HG03066 (cell line): ENCODE results near the gene GOLPH3.
"Not testable (repeated sequence)": the region's sequence is repeated elsewhere in the genome, so short reads cannot be mapped to it uniquely, and the experiment has no call there.

Experiments
- ATAC-seq: cut with Tn5 transposase; IDR thresholded peaks from one replicate; pipeline ENCODE4 v1.9.1; 2021; ENCODE audit warnings: low read depth; ENCODE audit not compliant: unreplicated experiment

The GOLPH3 gene

GRCh38 chr5:32100691-32101302 is 73.3 kb downstream of the GOLPH3 start:
- ATAC-seq = no peak

GRCh38 chr5:32100230-32100629 is 73.9 kb downstream of the GOLPH3 start:
- ATAC-seq = no peak

GRCh38 chr5:32099486-32100035 is 74.6 kb downstream of the GOLPH3 start:
- ATAC-seq = no peak

- no peak for ATAC-seq
Observed at GRCh38 chr5:32098890-32099310, 75.2 kb downstream of the GOLPH3 start.

GRCh38 chr5:32098291-32098690 is 75.8 kb downstream of the GOLPH3 start:
- no peak for ATAC-seq

GRCh38 chr5:32096891-32097595 is 77.1 kb downstream of the GOLPH3 start:
- ATAC-seq = no peak

- ATAC-seq = no peak
Observed at GRCh38 chr5:32095261-32095671, 78.9 kb downstream of the GOLPH3 start.

GRCh38 chr5:32094691-32095090 is 79.4 kb downstream of the GOLPH3 start:
- no peak for ATAC-seq

- peak; percentile 91 for ATAC-seq
Observed at GRCh38 chr5:32092938-32093812, 80.9 kb downstream of the GOLPH3 start.

- ATAC-seq = no peak
Observed at GRCh38 chr5:32090755-32091128, 83.4 kb downstream of the GOLPH3 start.

- ATAC-seq = no peak
Observed at GRCh38 chr5:32090026-32090754, 83.9 kb downstream of the GOLPH3 start.

GRCh38 chr5:32089146-32090000 is 84.7 kb downstream of the GOLPH3 start:
- no peak for ATAC-seq

- ATAC-seq = no peak
Observed at GRCh38 chr5:32088214-32088613, 85.9 kb downstream of the GOLPH3 start.

- no peak for ATAC-seq
Observed at GRCh38 chr5:32087086-32088082, 86.7 kb downstream of the GOLPH3 start.

- no peak for ATAC-seq
Observed at GRCh38 chr5:32083981-32084430, 90.1 kb downstream of the GOLPH3 start.

- no peak for ATAC-seq
Observed at GRCh38 chr5:32082701-32083100, 91.4 kb downstream of the GOLPH3 start.

GRCh38 chr5:32080565-32080964 is 93.6 kb downstream of the GOLPH3 start:
- not testable (repeated sequence) for ATAC-seq

- ATAC-seq = not testable (repeated sequence)
Observed at GRCh38 chr5:32078855-32079254, 95.3 kb downstream of the GOLPH3 start.
